SK-N-SH (cell line): ENCODE data around the gene CEACAM16. TPM values are rescaled to one million over a fixed set of nuclear protein-coding genes. Genes with fewer than 3 reads are reported as not detected.

Experiments
- CTCF ChIA-PET: fragments of 300-600, 350-600 bp; formaldehyde crosslinking; extraction: SDS; loops from one replicate; lab custom pipeline; 2021; lab: Yijun Ruan, JAX
- POLR2A ChIA-PET: fragments of 350-600 bp; sonication (Branson Sonifier 250); formaldehyde crosslinking; extraction: SDS; loops from one replicate; lab custom pipeline; 2020; ENCODE audit warnings: antibody characterized with exemption, inconsistent platforms; lab: Yijun Ruan, JAX
- DNase-seq: peaks from one replicate; pipeline ENCODE4 v3.0.0; 2012
- H2AFZ ChIP-seq: fragments of 200-600 bp; sonication (generic); 2 replicates; pipeline ENCODE4 v1.8.1; 2016; ENCODE audit warnings: antibody characterized with exemption, mild to moderate bottlenecking, low read depth
- H3F3A ChIP-seq: fragments of 200-600 bp; sonication (generic); replicated peaks from 2 replicates; pipeline ENCODE3; 2016; ENCODE audit warnings: antibody characterized with exemption, mild to moderate bottlenecking; ENCODE audit not compliant: insufficient read depth
- H3K27ac ChIP-seq, 2 experiments: fragments of 200-500 bp in 1 of 2; fragments of 200-600 bp in 1 of 2; sonication (Bioruptor generic) in 1 of 2; sonication (generic), shearing (Covaris generic) in 1 of 2; 2 replicates each; pipeline versions ENCODE4 v1.5.1 to v1.6.1; 2014 to 2016; ENCODE audit warnings: low read depth in 2 of 2, inconsistent platforms in 1 of 2, low read length in 1 of 2, mild to moderate bottlenecking in 1 of 2, mixed read lengths in 1 of 2
- H3K27me3 ChIP-seq: fragments of 200-600 bp; sonication (generic), shearing (Covaris generic); 2 replicates; pipeline ENCODE4 v1.6.1; 2016; ENCODE audit warnings: mixed run types; ENCODE audit not compliant: insufficient read depth
- H3K36me3 ChIP-seq, 2 experiments: fragments of 200-500 bp in 1 of 2; fragments of 200-600 bp in 1 of 2; sonication (Bioruptor generic) in 1 of 2; sonication (generic) in 1 of 2; replicated peaks in 1 of 2; 2 replicates each; pipeline versions ENCODE3 to v1.5.1; 2014 to 2016; ENCODE audit warnings: low read length in 1 of 2, mild to moderate bottlenecking in 1 of 2; ENCODE audit not compliant: insufficient read depth in 2 of 2, control insufficient read depth in 1 of 2
- H3K4me1 ChIP-seq, 2 experiments: fragments of 200-500 bp in 1 of 2; fragments of 200-600 bp in 1 of 2; sonication (Bioruptor generic) in 1 of 2; sonication (generic), shearing (Covaris generic) in 1 of 2; 2 replicates each; pipeline versions ENCODE4 v1.5.1 to v1.6.1; 2014 to 2016; ENCODE audit warnings: low read depth in 1 of 2, low read length in 1 of 2, mixed run types in 1 of 2; ENCODE audit not compliant: insufficient read depth in 2 of 2, control insufficient read depth in 1 of 2
- H3K4me2 ChIP-seq: fragments of 200-600 bp; sonication (generic), shearing (Covaris generic); 2 replicates; pipeline ENCODE4 v1.6.1; 2017; ENCODE audit warnings: mixed run types
- H3K4me3 ChIP-seq, 2 experiments: fragments of 200-500 bp in 1 of 2; fragments of 200-600 bp in 1 of 2; sonication (Bioruptor generic) in 1 of 2; sonication (generic), shearing (Covaris generic) in 1 of 2; 2 replicates each; pipeline versions ENCODE4 v1.5.1 to v1.8.1; 2014 to 2016; ENCODE audit warnings: low read depth in 2 of 2, inconsistent platforms in 1 of 2, low read length in 1 of 2, mild to moderate bottlenecking in 1 of 2, mixed read lengths in 1 of 2, moderate library complexity in 1 of 2
- H3K79me2 ChIP-seq: fragments of 200-600 bp; sonication (generic); 2 replicates; pipeline ENCODE4 v1.8.1; 2017; ENCODE audit warnings: mild to moderate bottlenecking; ENCODE audit not compliant: insufficient read depth
- H3K9ac ChIP-seq: fragments of 200-600 bp; sonication (generic); 2 replicates; pipeline ENCODE4 v1.6.1; 2017; ENCODE audit warnings: mixed run types
- H3K9me2 ChIP-seq: fragments of 200-600 bp; sonication (generic); 2 replicates; pipeline ENCODE4 v1.6.1; 2017; ENCODE audit warnings: mixed run types
- H3K9me3 ChIP-seq: fragments of 200-600 bp; sonication (generic); 2 replicates; pipeline ENCODE4 v1.6.1; 2017; ENCODE audit warnings: mixed run types, mild to moderate bottlenecking, moderate library complexity
- H4K20me1 ChIP-seq: fragments of 200-600 bp; sonication (generic); 2 replicates; pipeline ENCODE4 v1.6.1; 2017; ENCODE audit warnings: mild to moderate bottlenecking, mixed run types; ENCODE audit not compliant: insufficient read depth
- CHD2 ChIP-seq: fragments of 150-350 bp; IDR thresholded peaks from 2 replicates; pipeline ENCODE4 v1.6.1; 2018; ENCODE audit warnings: low read length; ENCODE audit not compliant: partially characterized antibody
- ELF1 ChIP-seq: IDR thresholded peaks from 2 replicates; pipeline ENCODE4 v1.4.0; 2012
- FOXM1 ChIP-seq: IDR thresholded peaks from 2 replicates; pipeline ENCODE4 v1.4.0; 2012; ENCODE audit warnings: low read depth, mild to moderate bottlenecking
- GABPA ChIP-seq: IDR thresholded peaks from 2 replicates; pipeline ENCODE4 v1.4.0; 2012; ENCODE audit warnings: low read depth, mild to moderate bottlenecking
- NRF1 ChIP-seq: IDR thresholded peaks from 2 replicates; pipeline ENCODE4 v1.6.1; 2012; ENCODE audit warnings: low read depth, mild to moderate bottlenecking, low read length
- POLR2AphosphoS5 ChIP-seq: IDR thresholded peaks from 2 replicates; pipeline ENCODE4 v1.6.1; 2012; ENCODE audit warnings: low read depth, low read length
- RCOR1 ChIP-seq: fragments of 150-350 bp; IDR thresholded peaks from 2 replicates; pipeline ENCODE4 v1.6.1; 2017; ENCODE audit warnings: antibody characterized with exemption, low read length
- TCF12 ChIP-seq: IDR thresholded peaks from 2 replicates; pipeline ENCODE4 v1.4.0; 2012
- WGBS: methylation state at CpG from one replicate; pipeline ENCODE4 v1.1.6; 2017; ENCODE audit warnings: low lambda C conversion rate; 5-methylcytosine and 5-hydroxymethylcytosine counted together
- polyA plus RNA-seq, 3 experiments: library from polyadenylated mRNA; depleted of rRNA; stranded (reverse); fragments of >200 nt; gene quantifications; 2 replicates each; pipeline ENCODE4 v1.2.3, GENCODE V29; 2012
- TF ChIP-seq, protein P1 (sequence below): IDR thresholded peaks from 2 replicates; pipeline ENCODE4 v1.4.0; 2012; ENCODE audit warnings: low read depth, borderline replicate concordance
- TF ChIP-seq, protein P2 (sequence below): fragments of 150-350 bp; IDR thresholded peaks from 2 replicates; pipeline ENCODE4 v1.6.1; 2017; ENCODE audit warnings: antibody characterized with exemption, low read length, low read depth, borderline replicate concordance

Gene CEACAM16
- polyA plus RNA-seq, 1 of the 3 experiments (the other 2 are of a cell fraction): not detected

DNA sequence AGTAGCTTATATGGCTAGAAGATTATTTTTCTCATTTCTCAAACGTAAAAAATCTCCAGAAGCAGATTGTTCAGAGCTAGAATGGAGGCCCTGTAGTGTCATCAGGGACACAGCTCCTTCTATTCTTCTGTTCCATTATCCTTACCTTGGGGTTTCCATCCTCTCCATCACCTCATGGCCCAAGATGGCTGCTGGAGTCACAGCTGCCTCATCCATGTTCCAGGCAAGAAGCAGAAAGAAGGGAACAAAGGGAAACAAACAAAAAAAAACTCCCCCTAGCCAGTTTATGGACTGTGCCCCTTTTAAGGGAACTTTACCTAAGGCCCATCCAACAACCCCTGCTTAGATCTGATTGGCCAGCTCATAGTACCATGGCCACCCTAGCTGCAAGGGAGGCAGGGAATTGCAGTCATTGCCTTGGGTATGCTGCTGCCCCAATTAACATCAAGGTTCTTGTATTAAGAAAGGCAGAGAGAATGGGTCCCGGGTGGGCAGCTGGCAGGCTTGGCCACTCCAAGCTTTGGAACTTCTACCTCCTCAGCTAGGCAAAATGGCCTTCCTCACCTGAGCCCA lies 15.7 kb downstream of the CEACAM16 start:
- POLR2A ChIA-PET: no interaction called here
- H3K9ac ChIP-seq: no peak overlapping the region
- H2AFZ ChIP-seq: no peak overlapping the region
- no peaks in the 10 kb centered on the region for H3K27me3 ChIP-seq
- no peak overlapping the region for H3K4me2 ChIP-seq
- CTCF ChIA-PET: interaction anchor here (0.7 to 21.3 kb wide), 5 partner anchors 9 to 94 kb away, joined by 4 to 598 read pairs (median 15); partner anchors contain the start of genes BCAM and CBLC
- no peak overlapping the region; a peak in 1 of 4 replicates for H3K4me3 ChIP-seq
- H3K4me1 ChIP-seq: peaks cover 0 to 9% of the 10 kb centered on the region in 2 experiments; a peak in 3 of 4 replicates
- H3K9me2 ChIP-seq: no peaks in the 10 kb centered on the region
- TF ChIP-seq, protein P1, sequence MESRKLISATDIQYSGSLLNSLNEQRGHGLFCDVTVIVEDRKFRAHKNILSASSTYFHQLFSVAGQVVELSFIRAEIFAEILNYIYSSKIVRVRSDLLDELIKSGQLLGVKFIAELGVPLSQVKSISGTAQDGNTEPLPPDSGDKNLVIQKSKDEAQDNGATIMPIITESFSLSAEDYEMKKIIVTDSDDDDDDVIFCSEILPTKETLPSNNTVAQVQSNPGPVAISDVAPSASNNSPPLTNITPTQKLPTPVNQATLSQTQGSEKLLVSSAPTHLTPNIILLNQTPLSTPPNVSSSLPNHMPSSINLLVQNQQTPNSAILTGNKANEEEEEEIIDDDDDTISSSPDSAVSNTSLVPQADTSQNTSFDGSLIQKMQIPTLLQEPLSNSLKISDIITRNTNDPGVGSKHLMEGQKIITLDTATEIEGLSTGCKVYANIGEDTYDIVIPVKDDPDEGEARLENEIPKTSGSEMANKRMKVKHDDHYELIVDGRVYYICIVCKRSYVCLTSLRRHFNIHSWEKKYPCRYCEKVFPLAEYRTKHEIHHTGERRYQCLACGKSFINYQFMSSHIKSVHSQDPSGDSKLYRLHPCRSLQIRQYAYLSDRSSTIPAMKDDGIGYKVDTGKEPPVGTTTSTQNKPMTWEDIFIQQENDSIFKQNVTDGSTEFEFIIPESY: no peak
- TF ChIP-seq POLR2AphosphoS5: no peak
- no peak for TF ChIP-seq FOXM1
- no peak for TF ChIP-seq RCOR1
- no peak for DNase-seq
- H3K27ac ChIP-seq: no peak overlapping the region
- no peaks in the 10 kb centered on the region for H4K20me1 ChIP-seq
- H3K79me2 ChIP-seq: no peaks in the 10 kb centered on the region
- no peaks in the 10 kb centered on the region for H3K36me3 ChIP-seq
- no peaks in the 10 kb centered on the region for H3K9me3 ChIP-seq
- 17% methylated on average over 2 of the region's 2 CpGs for WGBS
- peaks cover 12% of the 10 kb centered on the region for H3F3A ChIP-seq

DNA sequence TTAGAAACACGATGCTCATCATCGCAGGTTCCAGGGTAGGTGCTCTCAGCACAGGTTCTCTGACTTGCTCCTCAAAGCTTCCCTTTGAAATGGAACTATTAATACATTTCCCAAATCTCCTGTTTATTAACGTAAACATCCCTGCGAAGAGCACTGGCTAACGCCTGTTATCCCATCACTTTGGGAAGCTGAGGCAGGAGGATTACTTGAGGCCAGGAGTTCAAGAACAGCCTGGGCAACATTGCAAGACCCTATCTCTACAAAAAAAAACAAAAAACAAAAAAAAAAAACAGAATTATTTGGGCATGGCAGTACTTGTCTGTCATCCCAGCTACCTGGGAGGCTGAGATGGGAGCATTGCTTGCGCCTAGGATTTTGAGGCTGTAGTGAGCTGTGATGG lies 18.7 kb downstream of the CEACAM16 start:
- POLR2A ChIA-PET: no interaction called here
- no peak for DNase-seq
- 0 out of 2 replicates have a peak overlapping the region, but pooled peaks have one; percentile 75 for H2AFZ ChIP-seq
- H3F3A ChIP-seq: peaks cover 10% of the 10 kb centered on the region
- no peaks in the 10 kb centered on the region for H3K9me2 ChIP-seq
- H3K4me3 ChIP-seq: no peak overlapping the region
- no peaks in the 10 kb centered on the region for H3K27me3 ChIP-seq
- peaks cover 0 to 9% of the 10 kb centered on the region in 2 experiments; a peak in 3 of 4 replicates for H3K4me1 ChIP-seq
- H3K9ac ChIP-seq: no peak overlapping the region
- H4K20me1 ChIP-seq: no peaks in the 10 kb centered on the region
- H3K27ac ChIP-seq: peak overlapping the region in 1 of 2 experiments; percentile 86; a peak in 2 of 4 replicates
- no peaks in the 10 kb centered on the region for H3K36me3 ChIP-seq
- H3K4me2 ChIP-seq: no peak overlapping the region
- H3K79me2 ChIP-seq: no peaks in the 10 kb centered on the region
- no peaks in the 10 kb centered on the region for H3K9me3 ChIP-seq
- CTCF ChIA-PET: interaction anchor here (1.0 to 21.3 kb wide), 2 partner anchors 11 to 53 kb away, joined by 3 to 598 read pairs; partner anchors contain the start of gene CBLC
- no peak for TF ChIP-seq GABPA
- no peak for TF ChIP-seq CHD2
- no peak for TF ChIP-seq NRF1
- TF ChIP-seq ELF1: no peak
- TF ChIP-seq, protein P2, sequence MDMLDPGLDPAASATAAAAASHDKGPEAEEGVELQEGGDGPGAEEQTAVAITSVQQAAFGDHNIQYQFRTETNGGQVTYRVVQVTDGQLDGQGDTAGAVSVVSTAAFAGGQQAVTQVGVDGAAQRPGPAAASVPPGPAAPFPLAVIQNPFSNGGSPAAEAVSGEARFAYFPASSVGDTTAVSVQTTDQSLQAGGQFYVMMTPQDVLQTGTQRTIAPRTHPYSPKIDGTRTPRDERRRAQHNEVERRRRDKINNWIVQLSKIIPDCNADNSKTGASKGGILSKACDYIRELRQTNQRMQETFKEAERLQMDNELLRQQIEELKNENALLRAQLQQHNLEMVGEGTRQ: no peak
- no peak for TF ChIP-seq TCF12
- 91% methylated on average over 6 of the region's 6 CpGs for WGBS
